Eye (tissue), 1 donor: ENCODE results near the gene NCAPH2.

Experiments used
- DNase-seq: peaks from one replicate; pipeline ENCODE4 v3.0.0-alpha.2; 2015

The NCAPH2 gene

GRCh38 chr22:50490531-50491308, 17.3 kb upstream of the NCAPH2 start:
- no peak for DNase-seq

- no peak for DNase-seq
Observed at GRCh38 chr22:50497093-50497492, 10.9 kb upstream of the NCAPH2 start.

- peak; percentile 81 for DNase-seq
Observed at GRCh38 chr22:50498322-50498890, 9.6 kb upstream of the NCAPH2 start.

GRCh38 chr22:50500452-50500851, 7.6 kb upstream of the NCAPH2 start:
- no peak for DNase-seq

- DNase-seq, result no peak
Observed at GRCh38 chr22:50502096-50502495, 5.9 kb upstream of the NCAPH2 start.

- no peak for DNase-seq
Observed at GRCh38 chr22:50502628-50503474, 5.2 kb upstream of the NCAPH2 start.

GRCh38 chr22:50503475-50504145, 4.4 kb upstream of the NCAPH2 start:
- DNase-seq, result no peak

- no peak for DNase-seq
Observed at GRCh38 chr22:50504369-50505211, 3.4 kb upstream of the NCAPH2 start.

GRCh38 chr22:50505276-50505775, 2.7 kb upstream of the NCAPH2 start:
- no peak for DNase-seq

- DNase-seq, result no peak
Observed at GRCh38 chr22:50505776-50506610, 2.0 kb upstream of the NCAPH2 start.

- peak; percentile 13 for DNase-seq
Observed at GRCh38 chr22:50506611-50507420, 1.2 kb upstream of the NCAPH2 start.

GRCh38 chr22:50507421-50507990, 518 bp upstream of the NCAPH2 start, which contains the start of gene LMF2:
Gene LMF2, minus strand, starts transcription at chr22:50507702. Its CDS starts 27 bp downstream, at chr22:50507675.
- no peak for DNase-seq

GRCh38 chr22:50508897-50509296, 873 bp downstream of the NCAPH2 start:
- no peak for DNase-seq

- DNase-seq, result no peak
Observed at GRCh38 chr22:50513175-50513574, 5.2 kb downstream of the NCAPH2 start.

GRCh38 chr22:50516068-50516467, 8.0 kb downstream of the NCAPH2 start:
- no peak for DNase-seq

GRCh38 chr22:50516891-50517290, 8.9 kb downstream of the NCAPH2 start:
- no peak for DNase-seq

- no peak for DNase-seq
Observed at GRCh38 chr22:50517495-50518260, 9.7 kb downstream of the NCAPH2 start.

- no peak for DNase-seq
Observed at GRCh38 chr22:50518606-50519005, 10.6 kb downstream of the NCAPH2 start.

GRCh38 chr22:50519151-50519550, 11.1 kb downstream of the NCAPH2 start:
- DNase-seq, result no peak
